ENCODE measurements around the gene OR2M7. TPM values are rescaled to one million over a fixed set of nuclear protein-coding genes. Genes with fewer than 3 reads are reported as not detected.

Gene OR2M7
- total and polyA plus RNA-seq, 4 donors: not detected

DNA sequence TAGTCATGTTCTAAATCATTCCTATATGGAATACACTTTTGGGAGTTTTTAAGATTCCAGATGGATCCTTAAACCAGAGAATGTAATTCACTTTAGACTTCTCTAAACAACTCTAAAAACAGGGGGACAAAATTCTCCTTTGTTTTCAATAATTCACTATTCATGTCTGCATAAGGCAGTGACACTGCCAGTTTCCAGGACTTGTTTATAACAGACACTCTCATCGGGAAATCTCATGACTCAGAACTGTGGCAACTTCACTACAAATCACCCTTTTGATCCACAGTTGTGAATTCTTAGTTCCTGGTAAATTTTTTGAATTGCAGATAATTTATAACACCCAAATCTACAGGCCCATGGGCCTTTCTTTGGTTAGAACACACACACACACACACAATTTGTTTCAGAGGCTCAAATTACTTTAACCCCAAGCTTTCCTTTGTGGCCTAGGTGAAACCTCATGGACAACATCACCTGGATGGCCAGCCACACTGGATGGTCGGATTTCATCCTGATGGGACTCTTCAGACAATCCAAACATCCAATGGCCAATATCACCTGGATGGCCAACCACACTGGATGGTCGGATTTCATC lies 36.9 kb upstream of the OR2M7 start, which contains the start of gene OR2T4:
OR2T4 (plus strand) TSS at position 545 of the 595 bp plus-strand sequence; CDS start at position 545, 0 bp downstream.
- no peak within 1 kb of the TSS for H3K4me3 ChIP-seq (ENCODE audit: low read depth in 1 of 3, low read length in 3 of 3)
- H3K27ac ChIP-seq (ENCODE audit: low read depth in 1 of 2, low read length in 2 of 2): no peak within 1 kb of the TSS
- TF ChIP-seq, protein P1, sequence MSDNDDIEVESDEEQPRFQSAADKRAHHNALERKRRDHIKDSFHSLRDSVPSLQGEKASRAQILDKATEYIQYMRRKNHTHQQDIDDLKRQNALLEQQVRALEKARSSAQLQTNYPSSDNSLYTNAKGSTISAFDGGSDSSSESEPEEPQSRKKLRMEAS (IDR thresholded peaks at IDR 0.05): no peak
- TF ChIP-seq FOXA1 (IDR thresholded peaks at IDR 0.05): no peak
- no peak for TF ChIP-seq EGR1 (IDR thresholded peaks at IDR 0.05; ENCODE audit: low read depth in 2 of 2)
- TF ChIP-seq TAF1 (conservative IDR thresholded peaks at IDR 0.05): no peak
- no peak for TF ChIP-seq RXRA (IDR thresholded peaks at IDR 0.05)
- TF ChIP-seq, protein P2, sequence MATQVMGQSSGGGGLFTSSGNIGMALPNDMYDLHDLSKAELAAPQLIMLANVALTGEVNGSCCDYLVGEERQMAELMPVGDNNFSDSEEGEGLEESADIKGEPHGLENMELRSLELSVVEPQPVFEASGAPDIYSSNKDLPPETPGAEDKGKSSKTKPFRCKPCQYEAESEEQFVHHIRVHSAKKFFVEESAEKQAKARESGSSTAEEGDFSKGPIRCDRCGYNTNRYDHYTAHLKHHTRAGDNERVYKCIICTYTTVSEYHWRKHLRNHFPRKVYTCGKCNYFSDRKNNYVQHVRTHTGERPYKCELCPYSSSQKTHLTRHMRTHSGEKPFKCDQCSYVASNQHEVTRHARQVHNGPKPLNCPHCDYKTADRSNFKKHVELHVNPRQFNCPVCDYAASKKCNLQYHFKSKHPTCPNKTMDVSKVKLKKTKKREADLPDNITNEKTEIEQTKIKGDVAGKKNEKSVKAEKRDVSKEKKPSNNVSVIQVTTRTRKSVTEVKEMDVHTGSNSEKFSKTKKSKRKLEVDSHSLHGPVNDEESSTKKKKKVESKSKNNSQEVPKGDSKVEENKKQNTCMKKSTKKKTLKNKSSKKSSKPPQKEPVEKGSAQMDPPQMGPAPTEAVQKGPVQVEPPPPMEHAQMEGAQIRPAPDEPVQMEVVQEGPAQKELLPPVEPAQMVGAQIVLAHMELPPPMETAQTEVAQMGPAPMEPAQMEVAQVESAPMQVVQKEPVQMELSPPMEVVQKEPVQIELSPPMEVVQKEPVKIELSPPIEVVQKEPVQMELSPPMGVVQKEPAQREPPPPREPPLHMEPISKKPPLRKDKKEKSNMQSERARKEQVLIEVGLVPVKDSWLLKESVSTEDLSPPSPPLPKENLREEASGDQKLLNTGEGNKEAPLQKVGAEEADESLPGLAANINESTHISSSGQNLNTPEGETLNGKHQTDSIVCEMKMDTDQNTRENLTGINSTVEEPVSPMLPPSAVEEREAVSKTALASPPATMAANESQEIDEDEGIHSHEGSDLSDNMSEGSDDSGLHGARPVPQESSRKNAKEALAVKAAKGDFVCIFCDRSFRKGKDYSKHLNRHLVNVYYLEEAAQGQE (IDR thresholded peaks at IDR 0.05): no peak
- no peak for TF ChIP-seq ATF3 (IDR thresholded peaks at IDR 0.05)
- H3K36me3 ChIP-seq (ENCODE audit: control insufficient read depth in 4 of 4, insufficient read depth in 3 of 4, low read depth in 1 of 4, low read length in 3 of 4): no peaks in the 10 kb centered on the region
- WGBS: 40% methylated on average over 3 of the region's 3 CpGs
- H3K9me3 ChIP-seq (ENCODE audit: control insufficient read depth in 4 of 4, low read length in 3 of 4): no peaks in the 10 kb centered on the region
- peaks cover 0 to 2% (median 0%) of the 10 kb centered on the region in 4 donors for H3K27me3 ChIP-seq (ENCODE audit: control insufficient read depth in 4 of 4, insufficient read depth in 4 of 4, low read length in 3 of 4)
- DNase-seq (ENCODE audit: low spot score): no peak
- no peak within 1 kb of the TSS for H3K9ac ChIP-seq (ENCODE audit: low read depth in 1 of 2, low read length in 2 of 2)
- no peaks in the 10 kb centered on the region for H3K4me1 ChIP-seq (ENCODE audit: control insufficient read depth in 4 of 4, insufficient read depth in 4 of 4, low read length in 3 of 4)

- TF ChIP-seq HNF4A (conservative IDR thresholded peaks at IDR 0.05) (no peak), EGR1 (IDR thresholded peaks at IDR 0.05; ENCODE audit: low read depth in 2 of 2) (no peak), ATF3 (IDR thresholded peaks at IDR 0.05) (no peak), HNF4G (IDR thresholded peaks at IDR 0.05) (no peak), RAD21 (IDR thresholded peaks at IDR 0.05) (no peak), ZBTB33 (IDR thresholded peaks at IDR 0.05) (no peak)
- TF ChIP-seq, protein P2 (IDR thresholded peaks at IDR 0.05): no peak
- no peak overlapping the region for H3K9ac ChIP-seq (ENCODE audit: low read depth in 1 of 2, low read length in 2 of 2)
- H3K4me1 ChIP-seq (ENCODE audit: control insufficient read depth in 4 of 4, insufficient read depth in 4 of 4, low read length in 3 of 4): no peaks in the 10 kb centered on the region
- no peaks in the 10 kb centered on the region for H3K36me3 ChIP-seq (ENCODE audit: control insufficient read depth in 4 of 4, insufficient read depth in 3 of 4, low read depth in 1 of 4, low read length in 3 of 4)
- DNase-seq (ENCODE audit: low spot score): no peak
- WGBS: 58% methylated on average over 3 of the region's 3 CpGs
- no peak overlapping the region for H3K4me3 ChIP-seq (ENCODE audit: low read depth in 1 of 3, low read length in 3 of 3)
- no peak overlapping the region for H3K27ac ChIP-seq (ENCODE audit: low read depth in 1 of 2, low read length in 2 of 2)
- no peaks in the 10 kb centered on the region for H3K9me3 ChIP-seq (ENCODE audit: control insufficient read depth in 4 of 4, low read length in 3 of 4)
- peaks cover 0 to 2% (median 0%) of the 10 kb centered on the region in 4 donors for H3K27me3 ChIP-seq (ENCODE audit: control insufficient read depth in 4 of 4, insufficient read depth in 4 of 4, low read length in 3 of 4)
Observed at GRCh38 chr1:248359415-248359814, 35.0 kb upstream of the OR2M7 start.
